ENCODE data around the gene ARHGEF6. TPM values are rescaled to one million over a fixed set of nuclear protein-coding genes. Genes with fewer than 3 reads are reported as not detected.

ARHGEF6 gene
- total RNA-seq, 1 experiment from 2014 or later = 5.1 TPM

GRCh38 chrX:136819031-136819703 is 38.4 kb upstream of the ARHGEF6 start:
- CTCF ChIA-PET = no interaction called here
- Mint-ChIP-seq H3K9me3 (no peaks in the 10 kb centered on the region), H3K4me1 (no peaks in the 10 kb centered on the region), H3K36me3 (peaks cover 4% of the 10 kb centered on the region), H3K4me3 (no peak overlapping the region), H3K27me3 (ENCODE audit: low read depth) (no peaks in the 10 kb centered on the region), H3K27ac (no peak overlapping the region)
- POLR2A ChIA-PET = no interaction called here
- no peak for DNase-seq (ENCODE audit: low spot score)
- TF ChIP-seq TCF7 (CRISPR knock-in tag; IDR thresholded peaks at IDR 0.05; ENCODE audit: low read depth) = no peak
- no peak for TF ChIP-seq ZNF416 (CRISPR knock-in tag; IDR thresholded peaks at IDR 0.05)
- TF ChIP-seq AR (CRISPR knock-in tag; IDR thresholded peaks at IDR 0.05) = no peak
- TF ChIP-seq AFF4 (CRISPR knock-in tag; IDR thresholded peaks at IDR 0.05; ENCODE audit: borderline replicate concordance) = no peak
- no peak for TF ChIP-seq ZNF512 (CRISPR knock-in tag; IDR thresholded peaks at IDR 0.05; ENCODE audit: borderline replicate concordance)
- no peak for TF ChIP-seq FOXK1 (CRISPR knock-in tag; IDR thresholded peaks at IDR 0.05)
- no peak for TF ChIP-seq STAT6 (CRISPR knock-in tag; conservative IDR thresholded peaks at IDR 0.05; ENCODE audit: low read depth)
- no peak for TF ChIP-seq USF1 (CRISPR knock-in tag; IDR thresholded peaks at IDR 0.05)
- no peak for TF ChIP-seq E2F5 (CRISPR knock-in tag; IDR thresholded peaks at IDR 0.05)
- TF ChIP-seq ELF4 (CRISPR knock-in tag; IDR thresholded peaks at IDR 0.05; ENCODE audit: low read depth) = no peak
- TF ChIP-seq ERG (CRISPR knock-in tag; IDR thresholded peaks at IDR 0.05) = no peak
- TF ChIP-seq ZNF532 (CRISPR knock-in tag; IDR thresholded peaks at IDR 0.05; ENCODE audit: borderline replicate concordance) = no peak
- TF ChIP-seq NFE2L1 (CRISPR knock-in tag; IDR thresholded peaks at IDR 0.05) = no peak
- no peak for TF ChIP-seq ETV6 (CRISPR knock-in tag; IDR thresholded peaks at IDR 0.05)
- no peak for TF ChIP-seq TEAD4 (CRISPR knock-in tag; IDR thresholded peaks at IDR 0.05)
- no peak for ATAC-seq

Measured in WTC11 (cell line).